HG03342 (cell line): Measurements from ENCODE around the gene TNK1.

ENCODE experiments used
- ATAC-seq: cut with Tn5 transposase; IDR thresholded peaks from one replicate; pipeline ENCODE4 v1.9.1; 2021; ENCODE audit warnings: mild to moderate bottlenecking, moderate library complexity; ENCODE audit not compliant: unreplicated experiment

Gene TNK1

DNA sequence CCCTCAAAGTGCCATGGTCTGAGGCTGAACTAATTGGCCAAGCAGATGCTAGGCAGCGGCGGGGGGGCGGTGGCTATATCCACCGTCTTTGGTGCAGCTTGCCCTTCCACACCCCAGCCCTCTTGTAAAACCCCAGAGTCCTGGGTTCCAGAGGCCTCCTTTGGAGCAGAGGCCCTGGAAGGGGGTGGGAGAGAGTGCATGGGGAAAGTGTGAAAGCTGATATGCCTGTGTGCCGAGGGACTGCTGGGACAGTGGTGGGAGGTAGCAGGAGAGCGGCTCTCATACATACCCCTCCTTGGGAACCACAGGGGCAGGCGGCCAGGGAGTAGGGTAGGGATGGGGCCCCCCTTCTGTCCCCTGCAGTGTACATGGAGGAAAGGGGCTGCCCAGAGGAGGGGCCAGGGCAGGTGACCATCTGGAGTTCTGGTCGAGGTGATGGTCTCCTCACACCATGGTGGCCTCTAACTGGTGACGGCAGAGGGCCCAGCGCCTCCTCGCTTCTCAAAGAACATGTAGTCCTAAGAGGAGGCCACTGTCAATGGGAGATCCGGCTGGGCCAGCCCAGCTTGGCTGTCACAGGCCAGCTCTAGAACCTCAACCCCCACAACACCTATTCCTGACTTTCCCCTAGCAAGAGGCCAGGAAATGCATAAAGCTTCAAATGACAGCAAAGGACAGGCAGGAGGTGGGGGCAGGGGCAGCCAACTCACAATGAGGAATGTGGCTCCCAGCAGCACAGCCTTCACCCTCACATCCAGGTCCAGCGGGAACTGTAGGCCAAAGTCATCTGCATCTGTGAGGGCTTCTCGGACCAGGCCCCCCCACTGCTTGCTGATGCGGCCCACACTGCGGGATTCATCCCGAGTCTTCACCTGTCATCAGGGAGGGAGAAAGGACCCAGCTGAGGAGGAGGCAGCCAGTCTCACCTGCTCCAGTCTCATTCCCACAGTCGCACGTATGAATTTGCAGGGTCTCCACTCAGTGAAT lies 9.3 kb downstream of the TNK1 start:
- no peak for ATAC-seq

DNA sequence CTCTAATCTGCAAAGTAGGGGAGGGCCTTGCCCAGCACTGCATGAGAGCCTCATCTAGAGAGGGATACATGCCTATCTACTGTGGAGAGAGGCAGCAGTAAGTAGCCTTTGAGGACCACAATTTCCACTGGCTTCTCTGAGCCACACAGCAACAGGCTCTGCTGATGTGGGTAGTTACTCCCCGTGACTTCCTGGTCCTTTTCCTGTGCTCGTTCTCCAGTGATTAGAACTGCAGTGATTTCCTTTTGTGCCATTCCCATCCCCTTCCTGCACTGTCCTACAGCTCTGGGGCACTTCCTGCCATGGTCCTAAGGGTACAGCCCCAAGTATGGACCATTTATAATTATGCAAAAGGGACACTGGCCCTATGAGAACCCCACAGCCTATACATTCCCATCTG lies 10.4 kb downstream of the TNK1 start:
- no peak for ATAC-seq

DNA sequence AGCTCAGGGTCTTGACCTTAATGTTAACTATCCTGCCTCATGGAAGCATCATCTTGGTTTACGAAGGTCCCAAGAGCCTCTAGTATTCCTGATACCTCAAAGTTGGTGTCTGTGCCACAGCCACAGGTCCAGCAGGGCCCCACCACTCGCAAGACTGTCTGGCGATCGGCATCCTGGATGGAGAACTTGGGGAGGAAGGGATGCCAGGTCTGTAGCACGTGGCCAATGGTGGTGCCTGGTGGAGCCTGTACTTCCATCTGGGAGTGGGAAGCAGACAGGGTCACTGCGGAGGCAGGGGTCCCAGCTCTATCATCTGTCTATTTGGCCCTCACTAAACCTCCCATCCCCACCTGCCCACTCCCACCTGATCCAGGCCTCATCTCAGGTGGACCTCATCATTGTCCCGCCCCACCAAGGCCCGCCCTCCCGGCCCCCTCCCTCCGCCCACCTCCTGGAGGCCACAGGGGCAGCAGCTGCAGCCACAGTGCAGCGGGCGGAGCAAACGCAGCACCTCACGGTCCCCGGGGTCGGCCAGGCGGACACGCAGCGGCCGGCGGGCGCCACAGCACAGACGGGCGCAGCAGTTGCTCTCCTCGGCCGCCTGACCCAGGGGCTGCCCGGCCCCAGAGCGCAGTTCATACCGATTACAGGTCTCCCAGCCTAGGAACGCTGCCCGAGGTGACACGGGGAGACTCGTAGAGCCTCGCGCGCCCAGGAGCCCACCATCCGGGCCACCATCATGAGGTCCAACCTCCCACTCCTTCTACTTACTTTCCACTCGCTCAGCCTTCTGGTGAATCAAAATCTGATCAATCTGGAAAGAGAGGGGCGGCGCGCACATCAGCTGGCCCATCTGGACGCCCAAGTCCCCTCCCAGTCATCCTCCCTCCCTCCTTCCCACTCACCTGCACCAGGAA lies 12.1 kb downstream of the TNK1 start:
- no peak for ATAC-seq

DNA sequence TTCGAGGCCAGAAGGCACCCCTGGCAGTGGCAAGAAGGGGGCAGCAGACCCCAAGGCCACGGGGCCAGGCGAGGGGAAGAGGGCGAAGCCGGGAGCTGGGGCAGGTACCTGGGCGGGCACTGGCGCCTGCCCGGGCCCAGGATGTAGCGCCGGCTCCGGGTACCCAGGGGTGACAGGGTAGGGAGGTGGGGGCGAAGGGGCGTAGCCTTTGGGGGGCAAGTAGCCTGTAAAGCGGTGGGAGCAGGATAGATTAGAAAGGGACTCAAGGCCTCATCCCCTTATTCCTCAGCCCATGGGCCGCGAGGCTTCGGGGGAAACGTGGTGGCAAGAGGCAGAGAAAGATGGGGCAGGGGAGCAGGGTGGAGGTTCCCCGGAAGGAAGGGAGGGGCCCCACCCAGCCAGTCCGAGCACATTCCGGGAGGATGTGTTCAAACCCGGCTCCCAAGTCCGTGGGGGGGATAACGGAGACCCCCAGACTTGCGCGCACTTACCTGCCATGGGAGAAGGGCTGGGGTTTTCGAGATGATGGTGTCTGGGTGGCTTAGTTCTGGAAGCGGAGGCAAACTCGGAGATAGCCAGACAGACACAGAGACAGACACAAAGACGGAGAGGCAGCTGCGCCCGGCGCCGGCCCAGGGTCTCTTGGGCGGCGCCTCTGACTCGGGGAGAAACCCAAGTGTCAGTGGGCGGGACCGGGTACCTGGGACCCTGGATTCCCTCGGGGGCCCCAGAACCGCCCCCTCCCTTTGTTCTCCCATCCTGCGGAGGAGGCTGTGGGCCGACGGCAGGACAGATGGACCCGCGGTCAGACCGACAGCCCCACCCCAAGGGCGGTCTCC lies 12.9 kb downstream of the TNK1 start:
- ATAC-seq = peak; percentile 39

DNA sequence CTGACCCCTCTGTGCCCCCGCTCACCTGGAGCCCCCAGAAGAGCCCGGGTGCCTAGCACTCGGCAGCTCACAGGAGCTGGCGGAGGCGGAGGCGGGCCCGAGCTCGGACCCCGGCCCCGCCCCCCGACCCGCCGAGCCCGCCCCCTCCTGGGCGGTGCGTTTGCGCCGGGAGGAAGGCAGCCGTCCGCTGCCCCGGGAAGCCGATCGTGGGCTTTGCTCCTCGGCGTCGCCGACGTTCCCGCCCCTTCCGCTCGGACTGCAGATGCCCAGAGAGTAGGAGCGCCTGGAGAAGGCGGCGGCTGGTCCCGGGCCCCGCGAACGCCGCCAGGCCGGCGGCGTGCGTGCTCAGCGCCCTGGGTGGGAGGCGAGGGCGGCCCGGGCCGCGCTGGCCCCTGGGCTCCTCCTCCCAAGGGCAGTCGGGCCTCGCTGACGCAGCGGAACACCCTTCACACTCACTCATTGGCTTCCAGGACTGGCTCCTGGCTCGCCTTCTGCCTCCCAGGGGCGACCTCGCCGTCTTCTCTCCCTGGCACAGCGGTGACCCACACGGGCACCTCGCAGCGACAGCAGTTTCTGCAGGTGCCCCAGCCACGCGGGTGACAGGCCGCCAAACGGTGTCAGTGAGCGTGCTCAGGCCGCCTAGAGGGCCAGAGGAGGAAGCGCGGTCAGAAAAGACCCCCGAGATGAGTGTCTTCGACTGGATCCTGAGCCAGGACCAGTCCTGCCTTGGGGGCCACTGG lies 13.7 kb downstream of the TNK1 start, which contains the start of gene PLSCR3:
TSS of gene PLSCR3 (minus strand) at position 74 of the 740 bp plus-strand sequence. CDS start 415 bp downstream, outside the sequence.
- ATAC-seq = peak; percentile 72

DNA sequence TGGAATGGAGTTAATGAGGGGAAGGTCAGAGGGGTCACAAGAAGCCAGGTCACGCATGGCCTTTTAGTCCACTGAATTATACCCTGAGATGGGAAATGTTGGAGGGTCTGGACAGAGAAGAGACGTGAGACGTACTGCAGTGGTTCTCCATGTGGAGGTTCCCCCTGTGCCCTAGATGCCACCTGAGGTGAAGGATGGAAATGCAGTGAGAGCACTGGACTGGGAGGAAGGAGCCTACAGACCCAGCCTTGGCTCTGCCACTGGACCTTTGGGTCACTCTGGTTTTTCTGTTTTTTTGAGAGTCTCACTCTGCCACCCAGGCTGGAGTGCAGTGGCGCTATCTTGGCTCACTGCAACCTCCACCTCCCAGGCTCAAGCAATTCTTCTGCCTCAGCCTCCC lies 15.3 kb downstream of the TNK1 start:
- no peak for ATAC-seq

DNA sequence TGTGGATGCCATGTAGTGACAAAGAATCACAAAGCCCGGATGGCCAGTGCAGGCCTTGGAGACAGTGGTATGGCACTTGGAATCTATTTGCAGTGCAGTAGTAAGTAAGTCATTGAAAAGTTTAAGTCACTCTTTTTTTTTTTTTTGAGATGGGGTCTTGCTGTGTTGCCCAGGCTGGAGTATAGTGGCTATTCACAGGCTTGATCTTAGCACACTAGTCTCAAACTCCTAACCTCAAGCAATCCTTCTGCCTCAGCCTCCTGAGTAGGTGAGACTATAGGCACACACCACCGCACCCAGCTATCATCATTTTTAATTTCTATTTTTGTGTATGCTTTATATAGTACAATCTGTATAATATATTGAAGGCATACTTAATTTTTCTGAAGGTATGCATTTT lies 17.7 kb downstream of the TNK1 start:
- no peak for ATAC-seq

DNA sequence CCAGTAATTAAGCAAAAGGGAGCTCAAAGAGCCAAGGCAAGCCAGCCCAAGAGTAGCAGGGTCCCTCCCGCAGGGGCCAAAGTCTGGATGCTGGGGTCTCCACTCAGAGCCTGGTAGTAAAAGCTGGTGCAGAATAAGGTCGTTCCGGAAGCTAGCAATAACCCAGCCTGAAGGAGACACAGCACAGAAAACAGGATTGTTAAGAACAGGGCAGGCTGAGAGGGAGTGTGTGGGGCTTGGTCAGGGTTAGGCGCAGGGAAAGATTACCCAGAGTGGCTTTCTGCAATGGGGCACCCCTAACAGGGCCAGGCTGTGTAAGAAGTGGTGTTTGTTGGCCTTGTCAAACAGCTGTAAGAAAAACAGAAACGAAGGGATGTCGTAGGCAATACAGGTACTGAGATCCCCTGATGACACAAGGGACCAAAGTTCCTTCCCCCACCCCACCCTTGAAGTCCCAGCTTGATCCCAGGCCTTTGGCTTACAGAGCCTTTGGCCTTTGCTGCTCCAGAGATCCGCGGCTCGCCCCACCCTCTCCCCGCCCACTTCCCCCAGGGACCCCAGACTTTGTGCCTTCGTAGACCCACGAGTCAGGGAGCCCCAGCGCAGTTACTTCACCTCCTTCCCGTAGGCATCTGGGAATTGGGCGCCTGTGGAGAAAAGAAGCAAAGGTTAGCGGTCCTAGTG lies 22.3 kb downstream of the TNK1 start:
- no peak for ATAC-seq

DNA sequence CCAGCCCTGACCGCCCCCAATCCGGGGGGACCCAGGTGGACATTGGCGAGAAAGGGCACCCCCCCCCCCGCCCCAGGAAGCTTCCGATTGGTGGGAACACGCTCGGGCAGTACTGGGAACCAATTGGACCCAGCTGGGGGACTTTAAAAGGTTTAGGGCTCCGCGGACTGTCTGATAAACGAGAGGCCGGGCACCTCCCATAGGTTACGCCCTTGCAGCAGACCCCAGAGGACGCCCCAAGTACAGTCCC lies 22.8 kb downstream of the TNK1 start:
- ATAC-seq = no peak

DNA sequence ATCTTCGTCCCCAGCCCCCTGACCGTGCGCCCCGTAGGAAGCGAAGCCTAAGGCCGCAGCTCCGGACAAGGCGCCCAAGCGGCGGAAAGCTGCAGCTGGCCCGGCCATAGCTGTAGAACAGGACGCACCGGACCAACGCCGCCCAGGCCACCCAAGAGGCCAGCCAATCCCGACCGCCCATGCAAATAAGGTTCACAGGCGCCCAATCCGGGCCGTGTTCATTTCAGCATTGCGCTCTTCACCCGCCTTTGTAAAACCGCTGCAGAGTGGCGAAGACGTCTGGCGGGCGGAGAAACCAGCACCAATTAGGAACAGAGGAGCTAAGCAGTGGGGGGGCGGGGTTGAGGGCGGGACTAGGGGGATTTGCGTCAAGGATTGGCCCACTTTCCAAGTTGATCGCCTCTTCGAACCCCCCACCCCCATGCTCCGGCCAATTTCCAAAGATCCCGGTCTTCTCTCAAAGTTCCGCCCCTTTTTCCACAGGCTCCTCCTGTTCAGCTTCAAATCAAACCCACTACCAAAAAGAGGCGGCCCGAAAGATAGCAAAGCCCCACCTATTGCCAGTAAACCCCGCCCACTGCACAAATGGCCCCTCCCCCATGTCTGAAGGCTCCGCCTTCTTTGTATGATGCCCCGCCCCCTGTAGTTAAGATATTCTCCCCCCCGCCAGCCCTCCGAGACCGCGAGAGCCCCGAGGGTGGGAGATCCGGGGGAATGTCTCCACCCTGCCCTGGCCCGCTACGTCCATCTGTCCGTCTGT lies 23.3 kb downstream of the TNK1 start, which contains the start of gene TMEM256:
TSS of gene TMEM256 (minus strand) at position 121 of the 760 bp plus-strand sequence. CDS start at position 108, 13 bp downstream.
- ATAC-seq = peak; percentile 88

DNA sequence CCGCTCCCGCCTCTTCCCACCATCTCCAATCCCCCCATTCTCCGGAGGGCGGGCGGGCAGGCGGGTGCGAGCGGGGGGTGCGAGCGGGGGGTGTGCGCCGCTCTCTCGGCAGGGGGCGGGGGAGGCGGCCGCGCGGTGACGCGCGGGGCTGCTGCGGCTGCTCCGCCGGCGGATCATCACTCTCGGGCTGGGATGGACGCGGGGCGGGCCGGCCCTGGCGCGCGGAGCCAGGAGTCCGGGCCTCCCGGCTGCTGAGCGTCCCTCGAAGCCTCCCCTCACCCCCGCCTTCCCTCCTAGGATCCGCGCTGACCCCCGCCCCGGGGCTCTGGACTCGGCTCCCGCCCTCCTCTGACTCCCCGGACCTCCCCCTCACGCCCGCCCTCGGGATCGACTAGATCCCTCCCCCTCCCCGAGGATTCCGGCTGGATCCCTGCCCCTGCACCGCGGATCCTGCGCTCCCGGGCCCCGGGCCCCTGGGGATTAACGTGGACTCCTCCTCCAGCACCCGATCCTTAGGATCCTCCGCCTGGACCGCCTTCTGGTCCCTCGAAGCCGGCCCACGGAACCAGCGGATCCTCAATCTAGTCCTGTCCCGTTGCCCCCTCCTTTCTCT lies 24.0 kb downstream of the TNK1 start:
- peak; percentile 15 for ATAC-seq

DNA sequence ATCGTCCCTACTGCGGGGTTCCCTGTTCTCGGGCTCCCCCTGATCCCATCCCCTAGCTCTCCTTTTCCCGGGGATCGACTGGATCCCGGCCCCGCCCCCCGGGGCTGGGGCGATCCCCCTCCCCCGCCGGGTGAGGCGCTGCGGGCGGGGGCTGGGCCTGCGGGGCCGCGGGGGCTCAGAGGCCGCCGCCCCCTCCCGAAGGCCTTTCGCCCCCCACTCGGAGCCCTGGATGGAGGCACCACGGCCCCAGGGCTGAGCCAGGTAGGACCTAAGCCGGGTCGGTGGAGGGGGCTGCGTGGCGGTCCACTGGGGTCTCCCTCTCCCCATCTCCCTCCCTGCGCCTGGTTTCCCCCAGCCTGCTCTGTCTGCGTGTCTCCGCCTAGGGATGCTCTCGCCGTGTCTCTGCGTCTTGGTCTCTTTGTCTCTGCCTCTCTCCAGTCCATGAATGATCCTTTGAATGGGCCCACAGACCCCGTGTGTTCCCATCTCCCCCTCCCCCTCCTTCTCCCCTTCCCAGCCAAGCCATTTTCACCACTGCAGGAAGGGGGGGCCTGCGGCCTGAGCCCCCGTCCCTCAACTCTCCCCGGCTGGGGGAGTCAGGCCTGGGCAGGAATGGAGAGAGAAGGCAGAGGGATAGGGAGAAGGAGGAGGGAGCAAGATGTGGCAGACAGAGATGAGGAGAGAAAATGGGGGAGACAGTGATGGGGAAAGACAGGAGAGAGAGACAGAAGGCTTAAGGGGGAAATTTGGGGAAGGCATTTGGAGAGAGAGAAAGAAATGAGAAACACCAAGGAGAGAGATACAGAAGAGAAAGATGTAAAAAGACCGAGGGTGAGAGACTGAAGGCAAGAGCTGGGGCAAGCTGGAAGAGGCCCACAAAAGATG lies 24.7 kb downstream of the TNK1 start:
- ATAC-seq = no peak

DNA sequence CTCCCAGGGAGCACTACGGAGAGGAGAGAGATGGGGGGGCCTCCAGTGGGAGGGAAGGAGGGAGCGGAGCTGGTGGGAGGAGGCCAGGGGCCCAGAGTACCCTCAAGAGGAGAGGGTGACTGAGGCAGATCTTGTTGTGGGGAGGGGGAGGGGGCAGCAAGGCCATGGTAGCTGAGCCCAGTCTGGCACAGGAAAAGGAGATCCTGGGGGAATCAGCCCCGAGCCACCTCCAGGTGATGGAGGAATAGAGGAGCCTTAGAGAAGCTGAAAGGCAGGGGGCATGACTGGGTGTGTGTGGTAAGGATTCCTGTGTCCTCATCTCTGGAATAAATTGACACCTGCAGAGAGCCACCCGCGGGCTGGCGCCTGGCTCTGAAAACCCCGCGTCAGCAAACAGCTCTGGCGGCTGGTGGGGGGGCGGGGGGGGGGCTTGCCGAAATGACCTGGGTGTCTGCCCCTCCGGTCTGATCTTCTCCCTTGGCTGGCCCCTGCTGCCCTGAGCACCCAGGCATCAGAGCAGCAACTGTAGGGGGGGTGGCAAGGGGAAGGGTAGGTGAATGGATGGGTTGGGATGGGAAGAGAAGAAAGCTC lies 25.4 kb downstream of the TNK1 start:
- no peak for ATAC-seq

DNA sequence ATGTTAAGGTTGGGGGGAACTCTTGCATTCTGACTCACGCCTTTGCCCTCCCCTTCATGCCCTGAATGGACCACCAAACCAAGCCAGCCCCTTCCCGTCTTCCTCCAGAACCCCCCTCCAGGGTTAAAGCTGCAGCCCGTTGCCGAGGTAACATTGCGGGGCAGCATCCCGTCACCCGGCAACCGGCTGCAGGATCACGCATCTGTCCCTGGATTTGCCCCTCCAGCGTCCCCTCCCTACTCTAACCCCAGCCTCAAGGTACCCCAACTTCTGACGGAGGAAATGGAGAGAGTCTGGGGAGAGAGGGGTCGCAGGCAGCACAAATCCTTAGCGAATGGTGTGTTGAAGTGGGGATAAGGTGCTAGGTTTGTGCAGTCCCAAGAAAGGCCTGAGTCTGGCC lies 26.2 kb downstream of the TNK1 start:
- no peak for ATAC-seq

DNA sequence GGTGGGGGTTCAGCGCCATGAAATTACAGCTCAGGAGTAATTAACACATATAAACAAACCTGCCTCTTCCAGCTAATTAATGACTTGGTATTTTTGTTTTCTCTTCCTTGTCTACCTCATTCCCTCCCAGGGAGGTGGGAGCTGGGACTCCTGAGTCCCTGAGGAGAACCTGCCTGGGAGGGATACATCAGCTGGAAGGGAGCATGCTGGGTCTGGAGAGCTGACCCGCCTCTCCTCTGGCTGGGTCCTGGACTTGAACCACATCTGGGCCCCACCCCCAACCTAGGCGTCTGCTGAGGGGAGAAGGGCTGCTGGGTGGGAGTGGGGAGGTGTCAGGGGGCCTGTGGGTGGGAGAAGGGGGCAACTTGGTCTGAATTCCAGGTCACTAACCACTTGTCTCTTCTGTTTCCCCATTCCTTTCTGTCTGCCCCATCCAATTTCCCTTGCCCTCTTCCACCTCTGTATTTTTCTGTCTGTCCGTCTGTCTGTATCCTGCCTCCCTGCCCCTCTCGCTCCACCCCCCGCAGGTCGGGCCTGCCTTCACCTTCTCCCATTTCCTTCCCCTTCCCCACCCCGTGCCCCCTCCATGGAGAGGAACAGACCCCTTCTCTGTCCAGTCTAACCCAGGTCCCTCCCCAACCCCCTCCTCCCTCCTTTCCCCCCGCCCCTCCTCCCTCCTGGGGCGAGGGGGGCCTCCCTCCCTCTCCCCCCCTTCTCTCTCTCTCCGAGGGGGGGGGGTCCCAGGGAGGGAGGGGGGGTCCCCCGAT lies 26.8 kb downstream of the TNK1 start, which contains the start of gene NLGN2:
TSS of gene NLGN2 (plus strand) at position 361 of the 767 bp plus-strand sequence. CDS start 411 bp downstream, outside the sequence.
- no peak for ATAC-seq

DNA sequence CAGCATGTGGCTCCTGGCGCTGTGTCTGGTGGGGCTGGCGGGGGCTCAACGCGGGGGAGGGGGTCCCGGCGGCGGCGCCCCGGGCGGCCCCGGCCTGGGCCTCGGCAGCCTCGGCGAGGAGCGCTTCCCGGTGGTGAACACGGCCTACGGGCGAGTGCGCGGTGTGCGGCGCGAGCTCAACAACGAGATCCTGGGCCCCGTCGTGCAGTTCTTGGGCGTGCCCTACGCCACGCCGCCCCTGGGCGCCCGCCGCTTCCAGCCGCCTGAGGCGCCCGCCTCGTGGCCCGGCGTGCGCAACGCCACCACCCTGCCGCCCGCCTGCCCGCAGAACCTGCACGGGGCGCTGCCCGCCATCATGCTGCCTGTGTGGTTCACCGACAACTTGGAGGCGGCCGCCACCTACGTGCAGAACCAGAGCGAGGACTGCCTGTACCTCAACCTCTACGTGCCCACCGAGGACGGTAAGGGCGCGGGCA lies 27.4 kb downstream of the TNK1 start:
- no peak for ATAC-seq
